B cell (primary cell): Measurements from ENCODE around the gene GGT5. TPM values are rescaled to one million over a fixed set of nuclear protein-coding genes. Genes with fewer than 3 reads are reported as not detected.
A peak's percentile ranks its signal among the peaks of the same experiment; 100 is the strongest.
"Not testable (repeated sequence)": the region's sequence is repeated elsewhere in the genome, so short reads cannot be mapped to it uniquely, and the experiment has no call there.

Experiments used
- ATAC-seq: fragments of 200-7000 bp; cut with Tn5 transposase; one replicate; pipeline ENCODE4 v1.10.0; 2021; ENCODE audit warnings: low read depth, mild to moderate bottlenecking, moderate number of reproducible peaks, moderate library complexity
- CTCF ChIA-PET: fragments of 350-600 bp; sonication (Branson Sonifier 250); formaldehyde crosslinking; loops from one replicate; lab custom pipeline; 2021; ENCODE audit warnings: antibody characterized with exemption, inconsistent platforms; lab: Charles Lee
- POLR2A ChIA-PET: fragments of 350-600 bp; sonication (Branson Sonifier 250); formaldehyde crosslinking; loops from one replicate; lab custom pipeline; 2021; ENCODE audit warnings: antibody characterized with exemption; lab: Charles Lee
- DNase-seq: peaks from one replicate; pipeline ENCODE4 v3.0.0; 2013
- H2AFZ ChIP-seq: 2 replicates; pipeline ENCODE4 v1.6.1; 2012; ENCODE audit warnings: mild to moderate bottlenecking, low read depth, low read length; ENCODE audit not compliant: insufficient read depth, poor library complexity, severe bottlenecking
- H3K27ac ChIP-seq, 2 donors: 1 replicate in 1 of 2; 2 replicates in 1 of 2; pipeline ENCODE4 v1.5.1; 2012 to 2013; ENCODE audit warnings: low read length in 2 of 2, mild to moderate bottlenecking in 2 of 2, moderate library complexity in 1 of 2
- H3K27me3 ChIP-seq, 4 experiments: fragments of 200-600 bp in 1 of 4; sonication (generic) in 1 of 4; replicated peaks in 1 of 4; 1 replicate in 2 of 4; 2 replicates in 2 of 4; pipeline versions ENCODE4 v1.6.1 to v1.7.0; 2013 to 2016; ENCODE audit warnings: low read length in 3 of 4, mild to moderate bottlenecking in 2 of 4, mixed read lengths in 1 of 4, moderate library complexity in 1 of 4; ENCODE audit not compliant: insufficient read depth in 4 of 4, control insufficient read depth in 3 of 4; ENCODE audit errors: control extremely low read depth in 1 of 4
- H3K36me3 ChIP-seq, 2 experiments: replicated peaks in 1 of 2; 1 replicate in 1 of 2; 2 replicates in 1 of 2; pipeline versions ENCODE4 v1.6.1 to v1.7.1; 2013; ENCODE audit warnings: low read length in 1 of 2; ENCODE audit not compliant: insufficient read depth in 2 of 2, control insufficient read depth in 1 of 2; ENCODE audit errors: control extremely low read depth in 1 of 2, extremely low read depth in 1 of 2
- H3K4me1 ChIP-seq, 2 donors: fragments of 200-600 bp in 1 of 2; sonication (generic) in 1 of 2; 1 replicate in 1 of 2; 2 replicates in 1 of 2; pipeline versions ENCODE4 v1.5.1 to v1.6.1; 2013 to 2017; ENCODE audit warnings: low read length in 2 of 2; ENCODE audit not compliant: control insufficient read depth in 2 of 2, insufficient read depth in 2 of 2
- H3K4me2 ChIP-seq: replicated peaks from 2 replicates; pipeline ENCODE3; 2012; ENCODE audit warnings: mild to moderate bottlenecking, low read depth, low read length; ENCODE audit not compliant: poor library complexity, severe bottlenecking
- H3K4me3 ChIP-seq, 5 experiments: fragments of 200-600 bp in 1 of 5; sonication (generic) in 1 of 5; 1 replicate in 3 of 5; 2 replicates in 2 of 5; pipeline versions ENCODE4 v1.5.1 to v1.7.0; 2011 to 2016; ENCODE audit warnings: low read length in 4 of 5, mild to moderate bottlenecking in 4 of 5, low read depth in 2 of 5, control low read depth in 1 of 5, moderate library complexity in 1 of 5; ENCODE audit not compliant: insufficient read depth in 1 of 5; ENCODE audit errors: control extremely low read depth in 1 of 5, extremely low read depth in 1 of 5
- H3K79me2 ChIP-seq: fragments of 200-600 bp; sonication (generic); one replicate; pipeline ENCODE4 v1.6.0; 2016; ENCODE audit warnings: low read length; ENCODE audit not compliant: control insufficient read depth, insufficient read depth
- H3K9ac ChIP-seq: fragments of 200-600 bp; sonication (generic); 2 replicates; pipeline ENCODE4 v1.6.1; 2017; ENCODE audit warnings: mild to moderate bottlenecking, low read length, moderate library complexity
- H3K9me3 ChIP-seq, 3 donors: one replicate each; pipeline versions ENCODE4 v1.6.1 to v1.7.1; 2013; ENCODE audit warnings: low read length in 2 of 3; ENCODE audit not compliant: control insufficient read depth in 2 of 3, insufficient read depth in 1 of 3; ENCODE audit errors: control extremely low read depth in 1 of 3
- H4K20me1 ChIP-seq: 2 replicates; pipeline ENCODE4 v1.6.0; 2012; ENCODE audit warnings: mild to moderate bottlenecking, low read length; ENCODE audit not compliant: insufficient read depth, control insufficient read depth, poor library complexity, severe bottlenecking
- H3K27ac Mint-ChIP-seq: one replicate; pipeline ENCODE4 v1.8.0; 2021; ENCODE audit warnings: mixed read lengths
- H3K27me3 Mint-ChIP-seq: one replicate; pipeline ENCODE4 v1.8.0; 2021; ENCODE audit warnings: mixed read lengths
- H3K4me1 Mint-ChIP-seq: one replicate; pipeline ENCODE4 v1.8.0; 2021; ENCODE audit warnings: mixed read lengths
- H3K4me3 Mint-ChIP-seq: one replicate; pipeline ENCODE4 v1.8.0; 2021; ENCODE audit warnings: mixed read lengths
- H3K9me3 Mint-ChIP-seq: one replicate; pipeline ENCODE4 v1.8.0; 2022; ENCODE audit warnings: mixed read lengths; ENCODE audit not compliant: insufficient read depth
- CTCF ChIP-seq: fragments of 200-600 bp; IDR thresholded peaks from one replicate; pipeline ENCODE4 v1.8.0; 2022; ENCODE audit warnings: antibody characterized with exemption, mild to moderate bottlenecking
- WGBS: methylation state at CpG from one replicate; pipeline ENCODE4 v1.1.5; 2013; ENCODE audit warnings: missing lambda C conversion rate; ENCODE audit not compliant: insufficient coverage; 5-methylcytosine and 5-hydroxymethylcytosine counted together
- intact Hi-C: fragments of 100-400 bp; cut with micrococcal nuclease; formaldehyde crosslinking; loops from one replicate; pipeline ENCODE4 v1.10.0; 2022
- polyA plus RNA-seq: library from polyadenylated mRNA; depleted of rRNA; stranded (reverse); fragments of >200 nt; gene quantifications from 2 replicates; pipeline ENCODE4 v1.2.3, GENCODE V29; 2012
- total RNA-seq, 2 donors: library from RNA; stranded (reverse); fragments of 120-200 nt in 1 of 2; gene quantifications; 1 replicate in 1 of 2; 2 replicates in 1 of 2; pipeline versions ENCODE4 v1.2.3 to v1.2.4, GENCODE V29; 2013 to 2022

GGT5 gene
- total and polyA plus RNA-seq, 2 donors (not counting 1 experiment from before 2014, with no cell fraction given): not detected

- DNase-seq: peak; percentile 72
- H3K4me1 ChIP-seq, H3K4me2 ChIP-seq, H3K27ac ChIP-seq, H3K27ac Mint-ChIP-seq, H3K9ac ChIP-seq, H3K4me3 ChIP-seq, H4K20me1 ChIP-seq, H3K79me2 ChIP-seq, POLR2A ChIA-PET, H3K36me3 ChIP-seq, H2AFZ ChIP-seq, CTCF ChIA-PET, H3K9me3 Mint-ChIP-seq, H3K27me3 Mint-ChIP-seq, H3K9me3 ChIP-seq, H3K27me3 ChIP-seq, intact Hi-C loops: not testable (repeated sequence)
- peaks cover 11% of the 10 kb centered on the region for H3K4me1 Mint-ChIP-seq
- peak; percentile 54 for ATAC-seq
- peak overlapping the region; percentile 23 for H3K4me3 Mint-ChIP-seq
- peak; percentile 41 for TF ChIP-seq CTCF
- no CpG with 5 or more reads among the region's 10 CpGs for WGBS
Observed at GRCh38 chr22:24259459-24259858, 14.6 kb upstream of the GGT5 start.

GRCh38 chr22:24256736-24257135, 11.9 kb upstream of the GGT5 start:
- H3K27ac Mint-ChIP-seq, H3K36me3 ChIP-seq, H2AFZ ChIP-seq, H3K27me3 ChIP-seq, H3K27me3 Mint-ChIP-seq, H3K4me2 ChIP-seq, intact Hi-C loops, H3K4me3 Mint-ChIP-seq, DNase-seq, H3K9me3 ChIP-seq, CTCF ChIA-PET, H4K20me1 ChIP-seq, H3K4me1 Mint-ChIP-seq, ATAC-seq, H3K79me2 ChIP-seq, H3K4me1 ChIP-seq, H3K9ac ChIP-seq, POLR2A ChIA-PET, H3K9me3 Mint-ChIP-seq, H3K4me3 ChIP-seq, H3K27ac ChIP-seq: not testable (repeated sequence)
- 100% methylated on average over 4 of the region's 7 CpGs for WGBS

GRCh38 chr22:24256136-24256535, 11.3 kb upstream of the GGT5 start:
- H3K4me3 ChIP-seq, CTCF ChIA-PET, H3K27me3 Mint-ChIP-seq, POLR2A ChIA-PET, intact Hi-C loops, ATAC-seq, H3K27ac Mint-ChIP-seq, H3K9me3 Mint-ChIP-seq, H3K27me3 ChIP-seq, DNase-seq, H3K4me1 Mint-ChIP-seq, H3K4me3 Mint-ChIP-seq, H2AFZ ChIP-seq, H3K36me3 ChIP-seq, H4K20me1 ChIP-seq, H3K9me3 ChIP-seq, H3K27ac ChIP-seq, H3K4me1 ChIP-seq, H3K4me2 ChIP-seq, H3K9ac ChIP-seq, H3K79me2 ChIP-seq: not testable (repeated sequence)
- WGBS: no CpG with 5 or more reads among the region's 13 CpGs

GRCh38 chr22:24253126-24253525, 8.2 kb upstream of the GGT5 start:
- H3K27me3 Mint-ChIP-seq, H3K9ac ChIP-seq, POLR2A ChIA-PET, H4K20me1 ChIP-seq, CTCF ChIA-PET, H2AFZ ChIP-seq, ATAC-seq, DNase-seq, H3K9me3 Mint-ChIP-seq, H3K4me1 Mint-ChIP-seq, H3K9me3 ChIP-seq, H3K36me3 ChIP-seq, H3K79me2 ChIP-seq, H3K27me3 ChIP-seq, H3K4me2 ChIP-seq, intact Hi-C loops, H3K4me3 ChIP-seq, H3K27ac Mint-ChIP-seq, H3K27ac ChIP-seq, H3K4me3 Mint-ChIP-seq, H3K4me1 ChIP-seq: not testable (repeated sequence)
- 98% methylated on average over 7 of the region's 12 CpGs for WGBS
